Lower leg skin (tissue), 3 donors: ENCODE data around the gene LZTS2.

Experiments used
- CTCF ChIP-seq, 3 donors: fragments of 450-650 bp; IDR thresholded peaks; one replicate each; pipeline ENCODE4 v1.5.1; 2016; ENCODE audit warnings: antibody characterized with exemption in 3 of 3, mild to moderate bottlenecking in 3 of 3, moderate library complexity in 2 of 3
- POLR2A ChIP-seq, 2 donors: fragments of 450-650 bp; IDR thresholded peaks; one replicate each; pipeline ENCODE4 v1.6.1; 2016 to 2017; ENCODE audit warnings: antibody characterized with exemption in 2 of 2, mild to moderate bottlenecking in 1 of 2, moderate library complexity in 1 of 2

DNA sequence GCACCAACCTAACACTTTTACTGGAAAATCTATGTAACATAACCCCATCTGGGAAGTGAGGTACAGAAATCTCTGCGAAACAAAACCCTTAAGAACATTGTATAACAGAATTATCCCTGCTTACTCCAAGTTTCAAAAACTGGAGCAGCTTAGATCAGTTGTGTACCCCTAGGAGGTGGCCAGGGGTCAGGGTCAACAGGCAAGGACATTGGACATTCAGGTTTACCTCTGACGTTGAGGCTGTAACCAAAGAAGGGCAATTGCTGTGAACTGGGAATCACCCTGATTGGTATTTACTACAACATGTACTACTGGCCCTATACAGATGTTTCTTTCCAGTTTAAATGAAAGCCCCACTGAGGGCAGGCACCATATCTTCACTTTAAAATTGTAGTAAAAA is 44.5 kb downstream of the LZTS2 start:
- TF ChIP-seq CTCF (IDR thresholded peaks at IDR 0.05) (no peak), POLR2A (IDR thresholded peaks at IDR 0.05) (no peak)
